GM19324 (cell line): ENCODE results near the gene BTG4.

ENCODE experiments used
- ATAC-seq: cut with Tn5 transposase; IDR thresholded peaks from one replicate; pipeline ENCODE4 v1.9.1; 2021; ENCODE audit warnings: mild to moderate bottlenecking, moderate library complexity; ENCODE audit not compliant: unreplicated experiment, low FRiP score

Gene BTG4

DNA sequence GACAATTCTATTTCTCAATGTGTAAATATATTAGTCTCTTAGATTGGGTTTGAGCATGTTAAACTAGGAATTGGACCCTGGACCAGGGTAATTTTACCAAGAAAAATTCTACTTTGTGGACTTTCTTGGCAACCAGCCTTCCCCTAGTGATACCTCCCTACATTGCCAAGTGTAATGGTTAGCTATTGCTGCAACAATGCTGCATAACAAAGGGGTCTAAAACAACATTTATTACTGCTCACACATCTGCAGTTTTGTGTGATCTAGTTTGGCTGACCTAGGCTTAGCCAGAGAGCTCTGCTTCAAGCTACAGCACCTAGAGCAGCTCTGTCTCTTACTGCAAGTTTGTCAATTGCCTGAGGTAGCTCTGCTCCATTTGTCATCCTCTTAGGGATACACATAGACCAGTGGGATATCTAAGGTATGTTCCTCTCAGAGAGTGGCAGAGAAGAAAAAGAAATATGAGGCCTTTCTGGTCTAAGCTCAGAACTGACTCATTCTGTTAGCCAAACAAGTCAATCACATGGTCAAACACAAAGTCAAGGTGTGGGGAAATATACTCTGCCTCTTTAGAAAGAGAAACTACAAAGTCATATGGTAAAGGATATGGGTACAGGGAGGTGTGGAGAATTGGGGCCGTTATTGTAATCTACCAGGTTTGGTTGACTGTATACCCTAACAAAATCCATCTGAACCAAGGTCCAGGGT, 26.4 kb upstream of the BTG4 start:
- ATAC-seq = no peak

DNA sequence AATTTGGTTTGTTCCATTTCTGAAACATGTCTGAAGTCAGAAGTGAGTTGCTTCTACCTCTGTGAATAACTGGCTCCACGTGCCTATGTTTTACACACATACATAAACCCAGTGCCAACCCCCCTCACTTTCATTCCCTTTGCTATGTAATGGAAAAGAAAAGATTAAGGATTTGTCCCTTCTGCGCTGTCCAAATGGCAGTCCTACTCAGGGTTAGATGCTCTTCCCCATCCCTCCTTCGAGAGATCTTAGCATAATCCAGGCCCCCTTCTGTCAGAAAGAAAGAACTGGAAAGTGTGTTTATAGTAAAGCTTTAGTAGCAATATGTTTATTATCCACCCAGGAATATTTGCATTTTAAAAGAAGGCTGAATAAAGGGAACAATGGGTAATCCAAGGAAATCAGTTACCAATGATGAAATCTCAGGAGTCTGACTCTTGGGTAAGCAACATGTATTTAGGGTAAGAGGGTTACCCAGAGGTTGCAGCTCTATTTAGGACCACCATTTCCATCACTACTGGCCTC, 25.2 kb upstream of the BTG4 start:
- ATAC-seq = no peak

- no peak for ATAC-seq
Observed at GRCh38 chr11:111535281-111535680, 23.1 kb upstream of the BTG4 start.

DNA sequence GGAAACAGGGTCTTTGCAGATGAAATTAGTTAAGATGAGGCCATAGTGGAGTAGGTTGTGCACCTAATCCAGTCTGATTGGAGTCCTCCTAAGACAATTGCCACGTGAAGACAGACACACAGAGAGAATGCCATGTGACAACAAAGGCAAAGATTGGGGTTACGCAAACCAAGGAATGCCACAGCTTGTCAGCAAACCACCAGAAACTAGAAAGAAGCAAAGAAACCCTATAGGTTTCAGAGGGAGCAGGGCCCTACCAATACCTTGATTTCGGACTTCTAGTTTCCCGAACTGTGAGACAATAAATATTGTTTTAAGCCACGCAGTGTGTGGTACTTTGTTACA, 20.2 kb upstream of the BTG4 start:
- no peak for ATAC-seq

- no peak for ATAC-seq
Observed at GRCh38 chr11:111531687-111532364, 19.6 kb upstream of the BTG4 start.

GRCh38 chr11:111531136-111531535, 18.9 kb upstream of the BTG4 start:
- no peak for ATAC-seq

- no peak for ATAC-seq
Observed at GRCh38 chr11:111530091-111530490, 17.9 kb upstream of the BTG4 start.

DNA sequence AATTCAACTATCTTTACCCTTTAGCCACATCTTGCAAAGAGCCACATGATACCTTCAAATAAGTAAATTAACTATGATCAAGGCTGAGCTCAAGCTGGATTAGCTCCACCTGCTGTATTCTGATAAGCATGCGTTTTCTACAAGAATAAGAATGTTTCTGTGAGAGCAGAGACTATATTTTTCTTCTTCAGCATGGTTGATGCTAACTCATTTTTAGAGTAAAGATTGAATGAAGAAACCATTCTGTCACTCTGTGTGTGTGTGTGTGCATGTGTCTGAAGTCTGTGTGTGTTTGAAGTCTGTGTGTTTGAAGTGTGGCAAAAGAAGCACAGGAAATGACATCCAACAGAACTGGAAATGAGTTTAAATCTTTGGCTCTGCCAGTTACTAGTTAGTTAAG, 16.4 kb upstream of the BTG4 start:
- ATAC-seq = no peak

DNA sequence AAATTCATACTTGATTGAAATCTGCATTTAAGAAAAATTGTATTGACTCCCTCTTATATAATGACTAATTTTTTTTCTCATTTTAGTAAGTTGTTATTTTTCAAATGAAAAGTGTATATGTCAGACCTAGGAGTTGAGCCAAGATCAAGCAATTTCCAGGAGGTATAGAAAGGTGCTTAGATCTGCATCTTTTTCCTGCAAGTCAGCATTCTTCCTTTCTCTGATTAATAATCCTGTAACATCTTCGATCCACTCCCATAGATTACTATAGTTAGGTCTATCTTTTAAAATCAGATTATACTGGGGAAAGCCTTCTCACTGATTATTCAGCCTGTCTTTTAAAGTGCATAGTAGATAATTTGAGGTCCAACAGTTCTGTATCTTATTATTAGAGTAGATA, 15.1 kb upstream of the BTG4 start:
- no peak for ATAC-seq

DNA sequence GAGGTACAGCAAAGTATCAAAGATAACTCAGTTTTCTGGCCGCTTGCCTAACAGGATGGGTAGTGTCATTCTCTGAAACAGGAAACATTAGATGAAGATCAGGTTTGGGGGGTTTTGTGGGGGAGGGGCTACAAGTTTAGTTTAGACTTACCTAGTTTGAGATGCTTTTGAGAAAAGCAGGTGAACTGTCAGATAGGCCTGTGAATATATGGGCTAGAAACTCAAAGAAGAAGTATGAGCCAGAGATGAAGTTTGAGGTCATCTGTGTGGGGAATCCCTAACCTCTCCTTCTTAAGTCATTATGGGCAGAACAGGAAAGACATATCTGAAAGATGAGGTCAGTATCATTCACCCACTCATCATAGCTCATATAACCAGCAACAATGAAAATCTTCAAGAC, 14.3 kb upstream of the BTG4 start:
- ATAC-seq = no peak

DNA sequence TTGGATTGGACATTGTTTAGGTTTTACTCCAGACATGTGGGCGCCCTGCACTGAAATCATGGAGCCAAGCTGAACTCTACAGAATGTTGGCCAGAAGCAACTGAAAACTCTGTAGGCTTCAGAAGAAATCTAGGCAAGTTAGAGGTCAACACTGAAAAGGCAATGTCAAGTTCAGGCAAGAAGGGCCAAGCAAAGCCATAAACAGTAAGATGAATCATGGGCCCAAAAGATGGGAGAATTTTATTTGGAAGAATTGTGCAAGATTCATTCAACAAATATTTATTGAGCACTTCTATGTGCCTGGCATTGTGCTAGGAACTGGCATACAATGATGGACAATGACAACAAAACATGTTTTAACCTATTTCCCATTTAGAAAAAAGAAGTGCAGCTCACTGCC, 13.3 kb upstream of the BTG4 start:
- no peak for ATAC-seq

GRCh38 chr11:111524056-111524455, 11.9 kb upstream of the BTG4 start:
- ATAC-seq = no peak

DNA sequence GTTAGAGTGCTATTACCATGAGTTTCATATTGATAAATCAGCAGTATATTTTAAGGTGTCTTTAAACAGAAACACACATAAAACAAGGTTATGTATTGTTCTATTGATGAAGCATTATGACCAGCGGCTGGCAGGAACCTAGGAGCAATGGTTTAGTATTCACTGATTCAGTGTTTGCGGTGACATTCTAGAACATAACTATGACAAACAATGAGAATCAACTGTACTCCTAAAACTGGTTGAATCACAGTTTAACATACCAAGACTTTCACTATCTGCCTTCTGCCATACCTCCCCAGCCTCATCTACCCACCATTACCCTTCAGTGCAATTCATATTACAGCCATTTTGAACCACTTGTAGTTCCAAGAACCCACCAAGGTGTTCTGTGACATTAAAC, 11.2 kb upstream of the BTG4 start:
- ATAC-seq = no peak

DNA sequence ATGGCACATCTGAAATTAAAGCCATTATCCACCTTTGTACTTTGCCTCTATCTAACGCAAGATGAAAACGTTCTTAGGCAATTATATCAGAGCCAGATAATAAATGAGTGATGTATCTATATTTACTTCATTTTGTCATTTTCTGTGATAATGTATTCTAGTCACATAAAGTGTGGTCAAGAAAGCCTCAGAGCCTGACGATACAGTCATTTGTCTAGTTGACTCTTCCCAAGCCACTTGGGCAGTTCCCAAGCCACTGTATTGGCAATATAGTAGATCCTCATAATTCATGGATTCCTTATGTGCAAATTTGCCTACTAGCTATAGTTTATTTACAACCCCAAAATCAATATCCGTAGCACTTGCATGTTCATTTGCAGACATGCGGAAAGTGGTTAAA, 10.2 kb upstream of the BTG4 start:
- no peak for ATAC-seq

DNA sequence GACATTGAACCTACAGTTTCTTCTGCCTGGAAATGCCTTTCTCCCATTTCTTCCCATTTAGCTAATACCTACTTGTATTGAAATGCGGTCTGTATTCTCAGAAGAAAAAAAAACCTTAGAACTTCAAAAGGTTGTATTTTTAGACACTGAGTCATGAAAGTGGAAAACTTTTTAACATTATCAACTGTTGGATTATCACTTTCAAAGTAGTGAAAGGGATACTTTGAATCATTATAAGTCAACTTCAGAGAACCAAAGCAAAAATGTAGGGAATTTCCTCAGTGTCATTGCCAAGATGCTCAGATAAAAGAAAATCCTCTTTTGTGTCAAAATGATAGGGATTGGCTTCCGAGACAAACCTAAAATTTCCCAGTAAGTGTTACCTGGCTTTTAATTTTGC, 8.9 kb upstream of the BTG4 start:
- no peak for ATAC-seq

DNA sequence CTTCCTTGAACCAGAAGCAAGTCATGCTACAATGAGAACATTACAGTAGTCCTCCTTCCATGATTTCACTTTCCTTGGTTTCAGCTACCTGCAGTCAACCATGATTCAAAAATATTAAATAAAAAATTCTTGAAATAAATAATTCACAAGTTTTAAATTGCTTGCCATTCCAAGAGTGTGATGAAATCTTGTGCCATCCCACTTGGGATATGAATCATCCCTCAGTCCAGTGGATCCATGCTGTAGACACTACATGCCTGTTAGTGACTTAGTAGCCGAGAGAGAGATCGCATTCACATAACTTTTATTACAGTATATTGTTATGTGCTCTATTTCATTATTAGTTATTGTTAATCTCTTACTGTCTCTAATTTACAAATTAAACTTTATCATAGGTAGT, 8.4 kb upstream of the BTG4 start:
- no peak for ATAC-seq

GRCh38 chr11:111518668-111519067, 6.5 kb upstream of the BTG4 start:
- no peak for ATAC-seq

GRCh38 chr11:111515591-111515990, 3.4 kb upstream of the BTG4 start:
- no peak for ATAC-seq

DNA sequence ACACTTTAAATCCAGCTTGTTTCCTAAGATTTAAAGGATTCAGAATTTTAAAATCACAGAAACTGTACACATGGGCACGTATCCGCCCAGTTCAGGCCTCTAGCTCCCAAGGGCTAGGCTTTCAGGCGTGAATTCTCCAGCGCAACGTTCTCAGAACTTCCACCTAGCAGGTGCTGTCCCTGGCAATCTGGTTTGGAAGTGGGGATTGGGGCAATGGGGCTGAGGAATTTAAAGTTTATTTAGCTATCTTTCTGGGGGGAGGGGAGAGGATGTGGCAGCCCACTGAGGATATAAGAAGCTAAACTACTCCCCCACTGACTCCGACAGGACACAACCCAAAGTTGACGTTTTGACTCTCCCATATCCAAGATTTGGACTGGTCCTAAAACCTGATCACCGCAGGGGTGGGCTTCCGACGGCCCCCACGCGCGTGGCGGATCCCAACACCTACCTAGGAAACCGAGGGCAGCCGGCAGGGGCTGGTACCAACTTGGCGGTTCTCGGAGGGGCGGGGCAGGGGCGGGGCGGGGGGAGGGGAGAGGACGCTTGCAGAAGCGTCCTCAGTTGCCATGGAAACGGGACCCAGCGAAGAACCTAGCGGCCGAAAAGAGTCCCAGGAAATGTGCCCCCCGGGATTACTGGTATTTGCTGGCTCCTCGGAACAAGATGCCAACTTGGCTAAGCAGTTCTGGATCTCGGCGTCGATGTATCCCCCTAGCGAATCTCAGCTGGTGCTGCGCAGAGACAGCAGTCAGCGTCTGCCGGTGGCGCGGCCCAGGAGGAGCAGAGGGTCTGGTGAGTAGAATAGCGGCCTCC, 2.2 kb upstream of the BTG4 start, which contains the start of gene HOATZ:
Gene HOATZ, plus strand, starts transcription at position 563 of the 816 bp plus-strand sequence. Its CDS starts 7 bp downstream, at position 570.
- ATAC-seq = no peak

- ATAC-seq = no peak
Observed at GRCh38 chr11:111513240-111513605, 1.0 kb upstream of the BTG4 start.

- ATAC-seq = no peak
Observed at GRCh38 chr11:111510311-111510710, 1.9 kb downstream of the BTG4 start.
